ENCODE results near the gene TNFAIP8L3.
A peak's percentile ranks its signal among the peaks of the same experiment; 100 is the strongest.

Gene TNFAIP8L3

GRCh38 chr15:51114437-51115119 is 19.9 kb upstream of the TNFAIP8L3 start:
- DNase-seq: no peak

GRCh38 chr15:51112078-51112477 is 17.4 kb upstream of the TNFAIP8L3 start:
- DNase-seq: no peak

GRCh38 chr15:51111061-51111460 is 16.4 kb upstream of the TNFAIP8L3 start:
- no peak for DNase-seq

GRCh38 chr15:51110171-51110570 is 15.5 kb upstream of the TNFAIP8L3 start:
- DNase-seq: no peak

GRCh38 chr15:51108933-51109550 is 14.3 kb upstream of the TNFAIP8L3 start:
- DNase-seq: no peak

GRCh38 chr15:51107612-51108011 is 12.9 kb upstream of the TNFAIP8L3 start:
- no peak for DNase-seq

GRCh38 chr15:51106481-51106880 is 11.8 kb upstream of the TNFAIP8L3 start:
- no peak for DNase-seq

- DNase-seq: no peak
These were observed 10.8 kb upstream of the TNFAIP8L3 start for GRCh38 chr15:51105430-51106016.

- no peak for DNase-seq
These were observed 9.8 kb upstream of the TNFAIP8L3 start for GRCh38 chr15:51104512-51104911.

- DNase-seq: no peak
These were observed 8.6 kb upstream of the TNFAIP8L3 start for GRCh38 chr15:51103330-51103729.

- DNase-seq: no peak
These were observed 6.2 kb upstream of the TNFAIP8L3 start for GRCh38 chr15:51100785-51101489.

GRCh38 chr15:51099185-51099584 is 4.5 kb upstream of the TNFAIP8L3 start:
- no peak for DNase-seq

- no peak for DNase-seq
These were observed 3.6 kb upstream of the TNFAIP8L3 start for GRCh38 chr15:51098331-51098619.

GRCh38 chr15:51097553-51098330 is 3.0 kb upstream of the TNFAIP8L3 start:
- DNase-seq: no peak

GRCh38 chr15:51096976-51097375 is 2.3 kb upstream of the TNFAIP8L3 start:
- no peak for DNase-seq

- DNase-seq: no peak
These were observed 1.1 kb upstream of the TNFAIP8L3 start for GRCh38 chr15:51095681-51096331.

- peak; percentile 20 for DNase-seq
These were observed 684 bp downstream of the TNFAIP8L3 start for GRCh38 chr15:51093839-51094605.

- no peak for DNase-seq
These were observed 1.2 kb downstream of the TNFAIP8L3 start for GRCh38 chr15:51093488-51093838.

GRCh38 chr15:51092480-51093040 is 2.1 kb downstream of the TNFAIP8L3 start:
- DNase-seq: no peak

- no peak for DNase-seq
These were observed 4.0 kb downstream of the TNFAIP8L3 start for GRCh38 chr15:51090753-51091152.

- DNase-seq: no peak
These were observed 4.8 kb downstream of the TNFAIP8L3 start for GRCh38 chr15:51089699-51090453.

All from hematopoietic multipotent progenitor cell treated with erythropoietin and hydrocortisone succinate and interleukin-3 and kit ligand, for 4 days (in vitro differentiated cells).